GM21576 (cell line): ENCODE measurements around the gene UFD1.

Experiments used
- ATAC-seq: cut with Tn5 transposase; IDR thresholded peaks from one replicate; pipeline ENCODE4 v1.9.1; 2021; ENCODE audit warnings: mild to moderate bottlenecking, moderate library complexity; ENCODE audit not compliant: unreplicated experiment

UFD1 gene

DNA sequence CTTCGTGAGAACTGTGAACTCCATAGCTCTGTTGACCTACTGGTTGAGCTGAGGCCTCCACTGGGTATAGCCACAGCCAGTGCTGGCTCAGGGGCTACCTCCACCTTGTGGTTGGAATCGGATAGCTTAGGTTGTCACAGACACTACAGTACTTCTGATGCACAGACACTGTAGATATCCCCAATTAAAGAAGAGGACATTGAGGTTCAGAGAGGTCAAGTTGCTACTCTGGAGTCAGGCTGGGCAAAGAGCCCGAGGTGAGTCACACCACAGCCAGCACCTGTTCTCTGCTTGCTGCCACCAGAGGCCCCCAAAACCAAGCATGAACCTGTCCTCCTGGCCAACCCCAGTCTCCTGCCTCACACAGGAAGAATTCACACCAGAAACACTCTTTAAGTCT, 5.4 kb downstream of the UFD1 start:
- no peak for ATAC-seq

DNA sequence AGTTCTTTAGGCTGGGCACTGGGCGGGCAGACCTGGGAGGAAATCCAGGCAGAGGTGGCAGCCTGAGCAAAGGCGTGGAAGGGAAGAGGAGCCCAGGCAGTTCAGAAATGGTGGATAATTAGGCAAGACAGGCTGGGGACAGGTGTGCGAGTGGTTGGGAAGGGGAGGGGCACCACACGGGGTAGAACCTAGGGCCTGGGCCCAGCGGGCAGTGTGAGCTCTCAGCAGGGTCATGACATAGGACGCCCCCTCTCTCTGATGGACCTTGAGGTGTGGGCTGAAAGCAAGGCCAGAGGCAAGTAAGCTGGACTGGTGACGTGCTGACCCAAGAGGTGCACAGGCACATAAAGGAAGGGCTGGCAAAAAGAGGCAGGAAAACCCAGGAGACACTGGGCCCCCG, 6.8 kb downstream of the UFD1 start:
- no peak for ATAC-seq

DNA sequence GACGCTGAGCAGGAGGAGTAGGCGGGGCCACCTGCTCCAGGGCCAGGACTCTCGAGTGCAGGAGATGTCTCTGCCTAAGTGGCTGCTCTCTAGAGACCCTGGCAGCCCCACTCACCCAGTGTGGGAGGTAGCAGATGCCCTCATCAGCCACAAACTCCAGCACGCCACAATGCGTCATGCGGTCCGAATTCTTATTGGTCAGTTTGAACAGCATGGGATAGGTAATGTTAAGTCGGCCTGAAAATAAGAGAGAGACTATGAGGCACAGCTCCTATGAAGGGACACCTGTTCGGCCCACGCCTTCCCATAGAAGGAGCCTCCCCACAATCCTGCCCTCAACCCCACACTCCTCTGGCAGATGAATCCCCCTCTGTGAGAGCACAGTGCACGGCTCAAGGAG, 7.4 kb downstream of the UFD1 start:
- ATAC-seq: no peak

DNA sequence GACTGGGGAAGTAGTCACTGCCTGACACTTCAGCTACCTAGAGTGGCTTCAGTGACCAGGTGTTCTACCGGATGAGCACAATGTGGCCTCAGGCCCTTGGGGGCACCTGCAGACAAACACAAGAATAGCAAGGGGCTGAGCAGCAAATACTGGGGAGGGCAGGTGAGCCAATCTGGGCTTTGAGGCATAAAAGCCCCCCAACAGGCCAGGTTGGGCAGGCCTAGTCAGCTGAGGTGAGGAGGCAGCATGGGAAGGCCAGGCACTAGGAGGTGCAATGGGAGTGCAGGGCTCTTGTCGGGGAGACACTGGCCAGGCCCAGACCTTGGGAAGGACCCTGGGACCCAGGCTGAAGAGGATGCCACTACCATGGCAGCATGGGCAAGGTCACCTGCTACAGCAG, 9.0 kb downstream of the UFD1 start:
- ATAC-seq: no peak

DNA sequence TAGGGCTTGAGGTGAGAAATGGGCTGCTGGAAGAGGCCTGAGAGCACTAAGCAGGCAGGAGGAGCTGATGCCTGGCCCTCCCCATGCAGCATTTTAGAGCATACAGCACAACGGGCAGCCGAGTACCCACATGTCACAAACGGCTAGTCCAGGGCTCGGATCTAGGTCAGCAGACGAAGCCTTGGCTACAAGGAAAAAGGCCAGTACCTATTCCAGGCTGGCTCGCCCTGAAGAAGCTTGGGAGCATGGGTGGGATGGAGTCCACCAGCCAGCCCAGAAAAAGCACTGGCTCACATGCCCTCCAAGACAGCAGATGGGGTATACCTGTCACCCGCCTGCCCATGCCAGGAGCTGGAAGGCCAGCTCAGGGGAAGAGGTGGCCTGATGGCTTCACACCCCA, 9.6 kb downstream of the UFD1 start:
- ATAC-seq: no peak

DNA sequence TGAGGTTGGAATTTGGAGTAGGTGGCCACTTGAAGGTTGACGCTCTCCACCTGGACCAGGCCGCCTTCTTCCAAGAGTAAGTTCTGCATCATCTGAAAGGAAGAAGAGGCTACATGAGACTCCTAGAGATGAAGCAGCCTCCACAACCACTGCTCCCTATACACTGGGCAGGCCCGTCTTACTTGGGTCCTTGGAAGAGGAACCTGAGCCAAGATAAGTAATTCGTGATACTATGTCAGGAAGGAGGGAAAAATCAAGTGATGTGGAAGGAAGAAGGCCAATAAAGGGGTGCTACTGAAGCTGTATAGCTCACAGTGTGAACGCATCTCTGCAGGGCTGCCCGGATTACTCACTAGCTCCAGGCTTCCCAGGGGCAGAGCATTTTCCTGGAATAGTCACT, 11.1 kb downstream of the UFD1 start:
- no peak for ATAC-seq

DNA sequence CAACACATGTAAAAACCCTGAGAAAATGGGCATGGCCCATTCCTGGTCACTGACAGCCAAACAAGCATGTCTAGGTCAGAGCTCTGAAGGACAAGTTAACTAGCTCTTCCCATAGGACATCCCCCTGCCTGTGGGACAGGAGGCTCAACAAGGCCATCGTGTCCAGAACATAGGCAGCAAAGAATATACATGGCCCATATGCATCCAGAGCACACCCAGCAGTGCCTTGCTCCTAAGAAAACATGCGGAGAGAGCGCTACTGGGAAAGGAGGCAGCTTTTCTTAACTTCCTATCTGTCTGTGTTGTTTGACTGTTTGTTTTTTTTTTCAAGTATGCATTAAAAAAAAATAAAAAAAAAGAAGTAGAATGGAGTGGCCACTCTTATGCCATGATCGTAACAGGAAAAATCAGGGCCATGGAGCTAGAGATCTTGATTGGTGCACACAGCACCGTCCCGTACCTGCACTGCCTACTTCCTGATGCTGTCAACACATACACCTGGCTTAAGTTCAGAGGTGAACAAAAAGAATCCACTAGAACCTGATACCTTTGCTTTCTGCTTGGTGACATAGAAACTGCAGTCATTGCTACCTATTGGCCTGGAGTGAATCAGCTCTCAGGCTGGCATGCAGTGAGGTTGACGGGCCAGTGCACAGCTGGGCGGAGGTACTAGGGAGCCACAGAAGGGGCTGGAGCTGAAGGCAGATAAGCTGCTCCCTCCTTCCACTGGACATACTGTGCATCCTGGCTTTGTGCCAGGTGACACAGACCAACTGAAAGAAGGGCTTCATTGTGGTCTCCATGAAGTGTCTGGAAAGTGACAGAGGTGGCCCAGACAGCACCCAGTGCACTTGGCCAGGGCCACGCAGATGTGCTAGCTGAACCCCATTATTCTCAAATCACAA, 11.9 kb downstream of the UFD1 start:
- no peak for ATAC-seq

DNA sequence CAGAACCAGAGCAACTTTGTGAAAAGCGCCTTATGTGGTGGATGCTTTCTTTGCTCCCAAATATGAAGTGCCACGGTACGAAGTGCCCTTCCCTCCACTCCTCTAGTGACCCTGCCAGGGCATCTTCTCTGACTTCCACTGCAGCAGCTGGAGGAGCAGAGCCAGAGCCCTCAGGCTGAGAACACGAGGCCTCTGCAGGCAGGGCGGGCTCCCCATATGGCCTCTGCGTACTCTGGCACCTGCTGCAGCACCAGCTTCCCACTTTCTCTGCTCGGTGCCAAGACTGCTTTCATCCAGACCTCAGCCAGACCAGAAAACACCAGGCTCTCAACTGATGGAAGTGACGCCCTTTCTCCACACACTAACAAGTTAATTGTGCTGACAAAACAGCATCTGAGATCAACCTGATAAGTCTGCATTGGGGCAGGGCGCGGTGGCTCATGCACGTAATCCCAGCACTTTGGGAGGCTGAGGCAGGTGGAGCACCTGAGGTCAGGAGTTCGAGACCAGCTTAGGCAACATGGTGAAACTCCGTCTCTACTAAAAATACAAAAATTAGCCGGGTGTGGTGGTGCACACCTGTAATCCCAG, 12.8 kb downstream of the UFD1 start:
- ATAC-seq: no peak

DNA sequence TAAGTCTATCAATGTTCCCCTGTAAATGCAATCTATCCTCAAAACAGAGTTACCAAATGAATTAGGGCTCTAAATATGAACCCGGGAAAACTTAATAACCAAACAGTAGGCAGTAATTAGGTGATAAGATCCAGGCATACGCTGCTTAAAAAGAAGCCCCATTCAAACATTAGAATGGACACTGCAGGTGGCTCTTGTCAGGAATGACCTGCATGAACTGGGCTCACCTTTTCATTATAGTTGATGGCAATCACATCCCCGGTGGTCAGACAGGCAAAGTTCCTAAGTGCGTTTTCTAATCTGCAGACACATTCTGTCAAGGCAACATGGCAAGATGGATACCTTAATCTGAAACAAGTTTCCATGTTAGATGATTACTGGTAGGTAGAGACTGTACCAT, 14.0 kb downstream of the UFD1 start:
- ATAC-seq: no peak

DNA sequence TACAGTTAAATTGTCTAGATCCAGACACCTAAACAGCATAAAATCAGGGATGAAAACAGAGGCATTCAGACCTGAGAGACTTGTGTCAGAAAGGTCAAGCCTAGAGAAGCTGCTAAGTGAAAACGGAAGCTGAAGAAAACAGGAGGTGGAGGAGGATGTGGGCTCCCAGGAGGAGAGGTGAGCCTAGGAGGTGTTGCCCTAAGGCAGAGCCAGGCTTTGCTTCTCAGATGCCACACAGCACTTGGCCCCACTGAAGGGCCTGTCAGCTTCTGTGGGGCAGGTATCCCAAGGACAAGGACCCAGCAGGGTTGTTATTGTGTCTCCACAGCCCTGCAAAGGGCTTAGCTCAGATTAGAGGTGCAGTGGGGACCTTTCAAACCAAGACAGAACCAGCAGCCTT, 14.4 kb downstream of the UFD1 start:
- ATAC-seq: no peak

DNA sequence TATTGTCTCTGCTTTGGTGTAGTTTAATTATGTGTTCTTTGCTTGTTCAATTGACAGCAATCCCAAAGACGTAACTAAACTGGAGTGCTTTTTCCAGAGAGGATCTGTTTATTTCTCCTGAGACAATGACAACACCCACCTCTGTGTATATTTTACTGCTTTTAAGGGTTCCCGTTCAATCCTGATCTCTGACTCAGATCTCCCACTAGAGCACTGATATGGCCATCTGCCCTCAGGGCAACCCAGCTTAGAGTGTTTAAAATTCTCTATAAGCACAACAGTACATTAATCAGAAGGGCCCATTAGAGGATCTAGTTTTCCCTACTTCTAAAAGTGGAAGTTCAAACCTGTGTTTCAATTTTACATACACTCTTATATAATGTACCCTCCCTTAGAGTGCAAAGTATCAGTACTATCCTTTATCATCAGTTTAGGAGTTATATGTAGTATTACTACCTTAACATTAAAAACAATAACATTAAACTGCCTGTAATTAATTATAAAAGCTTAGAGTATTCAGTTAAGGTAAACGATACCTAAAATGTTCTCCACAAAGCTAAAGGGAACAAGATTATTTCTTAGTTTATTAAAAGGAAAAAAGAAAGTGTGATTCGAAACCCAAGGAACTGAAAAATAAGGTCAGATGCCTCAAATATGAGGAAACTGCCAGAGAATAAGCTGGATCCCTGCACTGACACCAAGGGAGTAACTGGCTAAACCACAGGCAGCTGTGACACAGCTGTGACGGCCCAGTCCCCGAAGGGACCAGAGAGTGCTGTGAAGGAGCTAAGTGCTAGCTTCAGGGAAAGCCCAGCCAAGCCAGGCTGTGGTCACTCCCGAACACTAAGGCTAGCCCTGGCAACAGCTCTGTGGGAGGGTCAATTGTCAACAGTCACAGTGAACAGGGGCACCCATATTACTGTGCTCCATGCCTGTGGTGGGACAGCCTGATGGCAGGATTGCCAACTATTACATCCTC, 15.2 kb downstream of the UFD1 start:
- no peak for ATAC-seq

DNA sequence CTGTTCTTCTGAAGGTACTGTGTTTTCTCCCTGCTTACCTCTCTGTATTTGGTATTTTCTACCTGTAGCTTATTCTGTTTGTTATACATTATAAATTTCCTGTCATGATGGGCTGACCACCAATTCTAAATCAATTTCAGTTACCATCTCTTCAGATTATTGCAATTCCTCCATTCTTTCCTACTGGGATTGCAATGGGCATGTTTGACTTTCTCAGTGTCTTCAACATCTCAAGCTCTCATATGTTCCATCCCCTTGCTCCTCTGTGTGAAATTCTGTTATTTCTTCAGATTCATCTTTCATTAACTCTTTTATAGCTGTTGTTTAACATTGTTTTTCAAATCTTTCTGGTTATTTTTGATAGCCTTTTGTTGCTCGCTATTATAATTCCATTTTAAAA, 16.0 kb downstream of the UFD1 start:
- no peak for ATAC-seq

DNA sequence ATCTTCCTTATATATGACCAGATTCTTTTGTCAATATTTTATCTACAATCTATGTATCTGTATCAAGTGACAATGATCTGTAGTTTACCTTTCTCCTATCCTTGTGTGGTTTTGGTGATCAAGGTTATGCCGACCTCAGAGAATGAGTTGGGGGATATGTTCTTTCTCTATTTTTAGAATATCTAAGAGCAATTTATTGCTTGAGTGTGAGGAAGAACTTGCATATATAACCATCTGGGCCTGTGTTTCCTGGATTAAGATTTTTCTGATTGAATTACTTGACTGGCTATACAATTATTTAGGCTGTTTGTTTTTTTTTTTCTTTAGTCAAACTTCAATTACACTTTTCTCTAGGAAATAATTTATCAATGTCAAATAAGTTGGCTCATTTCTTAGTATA, 17.5 kb downstream of the UFD1 start:
- ATAC-seq: no peak

DNA sequence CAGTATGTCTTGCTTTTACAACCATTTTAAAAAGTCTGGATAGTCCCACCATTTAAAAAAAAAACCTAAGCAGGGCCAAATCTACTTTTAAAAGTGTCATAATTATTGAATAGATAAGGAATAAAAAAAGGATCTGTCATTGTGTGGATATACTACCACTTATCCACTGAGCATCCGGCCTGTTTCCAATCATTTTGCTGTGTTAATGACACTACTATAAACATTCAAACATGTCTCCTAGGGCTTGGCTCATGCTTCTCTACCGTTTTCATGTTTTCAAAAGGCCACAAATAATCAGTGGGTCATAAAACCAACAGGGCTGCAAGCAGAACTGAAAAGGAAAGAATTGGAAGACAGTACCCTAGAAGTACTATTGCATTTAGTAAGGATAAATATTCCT, 19.0 kb downstream of the UFD1 start:
- ATAC-seq: no peak

DNA sequence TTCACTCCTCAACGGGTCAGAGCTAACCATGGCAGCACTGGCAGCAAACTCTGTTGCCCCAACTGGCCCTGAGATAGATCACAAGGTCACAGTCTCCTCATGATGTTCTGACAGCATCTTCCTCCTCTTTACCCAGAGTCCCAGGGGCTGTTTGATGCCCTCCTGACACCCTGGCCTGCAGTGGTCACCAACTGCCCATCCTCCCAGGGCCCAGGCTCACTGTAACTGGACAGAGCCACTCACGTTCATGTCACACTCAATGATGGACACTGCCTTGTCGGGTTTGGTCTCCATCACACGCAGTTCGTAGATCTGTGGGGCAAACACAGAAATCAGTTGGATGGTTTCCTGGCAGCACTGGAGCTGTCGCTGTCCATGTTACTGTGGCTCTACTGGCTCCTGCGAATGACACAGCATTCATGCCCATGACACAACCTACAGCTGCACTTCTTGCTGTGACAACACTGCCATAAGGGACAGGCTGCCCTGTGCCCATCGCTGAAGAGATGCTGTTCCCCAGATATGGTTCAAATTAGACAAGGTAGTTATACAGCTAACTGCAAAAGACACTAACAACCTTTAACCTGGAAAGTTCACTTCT, 21.1 kb downstream of the UFD1 start:
- ATAC-seq: no peak

DNA sequence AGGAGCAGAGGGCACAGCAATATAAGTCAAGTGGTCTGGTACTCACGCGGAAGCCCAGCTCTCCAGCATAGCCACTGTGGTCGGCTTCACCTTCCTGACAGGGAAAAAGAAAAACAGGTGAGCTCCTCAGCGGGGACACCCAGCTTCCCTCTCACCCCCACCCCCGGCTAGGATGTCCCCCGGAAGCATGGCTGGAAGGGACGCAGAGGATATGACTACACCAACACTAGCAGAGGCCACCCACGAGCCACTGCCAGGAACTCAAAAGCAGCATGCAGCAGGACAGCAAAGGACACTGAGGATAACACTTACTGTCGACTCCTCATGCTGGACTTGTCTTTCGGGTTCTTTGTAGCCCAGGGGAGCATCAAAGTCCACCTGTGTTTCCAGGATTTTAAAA, 22.5 kb downstream of the UFD1 start:
- ATAC-seq: no peak

DNA sequence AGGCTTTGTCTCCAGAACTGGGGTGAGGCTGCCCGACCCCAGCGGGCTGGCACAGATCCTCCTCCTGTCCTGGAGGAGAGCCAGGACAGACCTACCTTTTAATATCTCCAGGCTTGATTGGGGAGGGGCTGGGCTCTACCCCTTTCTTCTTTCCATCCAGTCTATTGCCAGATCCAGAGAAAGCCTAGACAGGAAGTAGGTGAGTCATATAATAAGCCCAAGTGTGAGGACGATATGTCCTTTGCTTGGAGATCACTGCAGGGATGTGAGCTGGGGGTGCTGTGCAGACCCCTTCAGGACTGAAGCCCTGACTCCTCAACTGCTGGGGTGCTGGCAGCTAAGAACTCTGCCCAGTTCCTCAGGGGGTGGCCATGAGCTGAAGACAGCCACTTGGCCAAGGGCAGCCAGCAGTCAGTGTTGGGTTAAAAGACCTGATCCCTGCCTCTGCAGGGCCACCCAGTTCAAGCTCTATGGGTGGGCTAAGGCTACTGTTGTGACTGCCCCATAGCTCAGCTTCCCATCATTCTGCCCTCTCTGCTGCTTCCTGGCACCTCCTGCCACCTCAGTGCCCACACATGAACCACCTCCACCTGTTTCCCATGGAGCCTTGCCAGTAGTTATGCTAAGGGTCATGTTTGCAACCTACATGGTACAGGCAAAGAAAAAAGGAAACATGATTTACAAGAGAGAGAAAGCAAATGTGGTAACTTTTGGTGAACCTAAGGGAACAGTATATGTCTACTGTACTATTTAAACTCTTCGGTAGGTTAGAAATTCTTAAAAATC, 23.2 kb downstream of the UFD1 start:
- ATAC-seq: no peak

DNA sequence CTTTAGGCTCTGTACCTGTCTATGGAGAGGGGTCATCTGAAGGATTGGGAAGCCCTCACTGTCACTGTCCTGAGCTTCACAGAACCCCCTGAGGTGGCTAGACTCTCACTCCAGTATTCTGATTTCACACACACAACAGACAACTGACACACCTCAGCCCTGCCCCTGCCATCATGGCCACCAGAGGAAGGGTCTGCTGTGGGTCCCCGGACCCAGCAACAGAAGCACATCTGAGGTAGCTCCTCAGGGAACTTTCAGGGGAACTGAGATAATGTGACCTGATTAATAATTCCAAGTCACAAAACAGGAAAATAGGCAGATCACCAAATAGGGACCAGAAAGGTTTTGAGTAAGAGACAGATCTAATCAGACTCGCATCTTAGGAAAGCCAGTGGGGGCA, 24.0 kb downstream of the UFD1 start:
- ATAC-seq: no peak

DNA sequence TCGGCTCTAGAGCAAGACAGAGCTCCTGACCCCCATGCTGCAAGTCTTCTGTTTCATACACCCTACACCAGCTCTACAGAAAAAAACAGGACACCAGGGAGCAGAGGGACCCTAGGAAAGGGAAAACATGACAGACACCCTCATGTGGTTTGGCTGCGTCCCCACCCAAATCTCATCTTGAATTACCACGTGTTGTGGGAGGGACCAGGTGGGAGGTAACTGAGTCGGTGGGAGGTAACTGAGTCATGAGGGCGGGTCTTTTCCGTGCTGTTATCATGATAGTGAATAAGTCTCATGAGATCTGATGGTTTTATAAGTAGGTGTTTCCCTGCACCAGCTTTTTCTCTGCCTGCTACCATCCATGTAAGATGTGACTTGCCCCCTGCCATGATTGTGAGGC, 24.8 kb downstream of the UFD1 start:
- no peak for ATAC-seq

DNA sequence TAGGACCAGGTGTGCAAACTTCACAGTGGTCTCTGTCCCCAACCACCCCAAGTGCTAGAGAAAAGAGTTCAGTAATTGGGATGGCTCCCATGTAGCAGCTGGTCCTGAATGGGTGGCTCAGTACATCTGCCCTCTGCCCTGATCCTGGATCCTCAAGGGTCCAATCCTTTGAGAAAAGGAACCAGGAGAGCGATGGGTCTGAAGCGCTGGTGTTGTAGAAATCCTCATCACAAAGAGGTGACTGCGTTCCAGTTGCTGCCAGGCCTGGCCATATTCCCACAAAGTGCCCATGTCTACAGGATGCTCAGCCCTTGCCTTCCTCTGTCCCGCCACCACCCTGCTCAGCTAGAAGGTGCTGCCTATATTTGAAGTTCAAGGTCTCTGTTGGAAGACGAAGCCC, 25.3 kb downstream of the UFD1 start:
- ATAC-seq: no peak
